ENCODE results near the gene ZNF654. TPM values are rescaled to one million over a fixed set of nuclear protein-coding genes. Genes with fewer than 3 reads are reported as not detected.

ZNF654 gene
- total and polyA plus RNA-seq, 2 donors (not counting 3 experiments of a cell fraction or from before 2014, with no cell fraction given), result 2.9 to 14.6 TPM

DNA sequence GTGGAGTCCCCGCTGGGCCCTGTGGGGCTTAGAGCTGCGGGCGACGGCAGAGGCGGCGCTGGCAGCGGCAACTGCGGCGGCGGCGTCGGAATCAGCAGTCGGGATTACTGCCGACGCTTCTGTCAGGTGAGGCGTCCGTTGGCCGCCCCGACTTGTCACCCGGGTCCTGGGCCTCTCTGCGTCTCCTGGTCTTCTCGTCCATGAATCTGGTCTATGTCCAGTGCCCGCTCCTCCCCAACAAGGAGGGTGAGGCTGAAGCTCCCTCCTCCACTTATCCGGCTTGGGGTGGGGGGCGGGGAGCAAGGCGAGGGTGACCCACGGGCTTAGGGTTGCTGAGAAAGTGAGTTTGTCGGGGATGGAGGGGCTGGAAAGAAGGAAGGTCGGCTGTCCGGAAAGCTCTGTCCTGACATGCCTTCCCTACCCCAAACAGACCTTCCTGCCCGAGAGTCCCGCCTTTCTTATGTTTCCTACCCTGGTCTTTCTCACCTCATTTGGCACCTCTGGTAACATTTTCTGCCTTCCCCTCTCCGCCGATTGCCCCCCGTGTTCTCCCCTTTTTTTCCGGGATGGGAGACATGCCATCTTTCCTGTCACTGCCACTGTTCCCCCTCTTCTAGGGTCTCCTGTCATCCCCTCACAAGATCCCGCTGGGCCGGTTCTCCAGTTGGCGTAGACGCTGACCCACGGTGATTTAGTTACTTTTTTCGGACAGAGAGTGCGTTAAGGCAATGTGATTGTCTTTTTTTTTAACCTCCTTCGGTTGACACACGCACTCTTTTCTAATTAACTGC is 520 bp downstream of the ZNF654 start:
- Histone ChIP-seq H3K4me2 (ENCODE audit: insufficient read depth, low read length) (peak overlapping the region; percentile 96), H3K27ac (ENCODE audit: insufficient read depth, low read depth, low read length) (peak overlapping the region; percentile 79), H3K4me3 (replicated peaks in 1 of 3; ENCODE audit: insufficient read depth in 1 of 3, low read depth in 1 of 3, low read length in 3 of 3) (peak overlapping the region; percentile 77 to 99 (median 96)), H3K9me3 (replicated peaks; ENCODE audit: control insufficient read depth, insufficient read depth, low read length) (no peaks in the 10 kb centered on the region), H2AFZ (ENCODE audit: low read depth, low read length) (peak overlapping the region; percentile 75), H4K20me1 (replicated peaks; ENCODE audit: control insufficient read depth, extremely low read depth, insufficient read depth, low read length) (peaks cover 16% of the 10 kb centered on the region), H3K79me2 (ENCODE audit: control insufficient read depth, insufficient read depth, low read length) (peaks cover 77% of the 10 kb centered on the region), H3K9ac (replicated peaks; ENCODE audit: extremely low read depth, insufficient read depth, low read length) (peak overlapping the region; percentile 94), H3K36me3 (ENCODE audit: control insufficient read depth in 2 of 2, extremely low read depth in 1 of 2, insufficient read depth in 2 of 2, low read length in 2 of 2) (peaks cover 4 to 8% of the 10 kb centered on the region in 2 experiments), H3K4me1 (ENCODE audit: control insufficient read depth, extremely low read depth, insufficient read depth, low read length) (peaks cover 29% of the 10 kb centered on the region), H3K9me1 (replicated peaks; ENCODE audit: control insufficient read depth, extremely low read depth, insufficient read depth, low read length) (peaks cover 2% of the 10 kb centered on the region), H3K27me3 (ENCODE audit: control insufficient read depth in 2 of 2, insufficient read depth in 2 of 2, low read length in 2 of 2) (no peaks in the 10 kb centered on the region)
- intact Hi-C loops (cut with micrococcal nuclease) (loop anchor here (1.0 kb wide), 2 partner anchors 54 to 90 kb away; partner anchors contain the start of gene C3orf38), dilution Hi-C loops (cut with MboI; ENCODE audit: extremely low pct_ligation_motif_present, low sequenced_read_pairs) (no loop called here)
- no TSS peak for BruUV-seq (replicated peaks)
- ChIA-PET CTCF (interaction anchor here (0.9 to 5.4 kb wide), 3 partner anchors 16 to 54 kb away, joined by 3 to 30 read pairs (median 6); no protein-coding TSS in a partner anchor), POLR2A (interaction anchor here (1.7 to 1.9 kb wide), 2 partner anchors 28 to 90 kb away, joined by 7 to 10 read pairs; partner anchors contain the start of gene C3orf38)
- FAIRE-seq (no peak), DNase-seq (ENCODE audit: low read depth, low spot score) (no peak)
- TF ChIP-seq EZH2 (IDR thresholded peaks at IDR 0.05; ENCODE audit: borderline replicate concordance, low read depth, low read length, severe bottlenecking), result no peak
- no peak for TF ChIP-seq CTCF (IDR thresholded peaks at IDR 0.05; ENCODE audit: extremely low read depth in 1 of 2, insufficient read depth in 1 of 2, low read depth in 1 of 2, low read length in 2 of 2)
- TF ChIP-seq POLR2A (IDR thresholded peaks at IDR 0.05; ENCODE audit: low read depth, low read length), result no peak
- no peak for TF ChIP-seq POLR2AphosphoS5 (IDR thresholded peaks at IDR 0.05; ENCODE audit: insufficient read depth, low read depth, low read length)
- no peak for TF ChIP-seq MAX (IDR thresholded peaks at IDR 0.05; ENCODE audit: insufficient read depth, insufficient read length)
- TF ChIP-seq JUN (IDR thresholded peaks at IDR 0.05; ENCODE audit: borderline replicate concordance, insufficient read depth, insufficient read length, low read depth), result no peak
- TF ChIP-seq MYC (IDR thresholded peaks at IDR 0.05; ENCODE audit: low read depth, low read length), result no peak
- no peak for TF ChIP-seq GATA2 (IDR thresholded peaks at IDR 0.05; ENCODE audit: insufficient read depth, insufficient read length, low read depth, low read length)
- no peak for TF ChIP-seq FOS (IDR thresholded peaks at IDR 0.05; ENCODE audit: borderline replicate concordance, insufficient read depth, low read length)

Measured in endothelial cell of umbilical vein (primary cell).